Mucosa of descending colon (tissue), 3 donors: ENCODE measurements around the gene CCDC6. TPM values are rescaled to one million over a fixed set of nuclear protein-coding genes. Genes with fewer than 3 reads are reported as not detected.

Source experiments
- ATAC-seq: fragments of 200-7000 bp; cut with Tn5 transposase; one replicate; pipeline ENCODE4 v1.9.1; 2020; ENCODE audit warnings: mild to moderate bottlenecking, moderate library complexity
- DNase-seq, 3 donors: peaks; one replicate each; pipeline ENCODE4 v3.0.0-alpha.2; 2020
- H3K36me3 ChIP-seq: fragments of 200-600 bp; one replicate; pipeline ENCODE4 v1.8.0; 2021; ENCODE audit warnings: low read depth, mild to moderate bottlenecking
- H3K4me1 ChIP-seq: fragments of 200-600 bp; one replicate; pipeline ENCODE4 v1.8.0; 2021; ENCODE audit warnings: low read depth, mild to moderate bottlenecking
- H3K4me3 ChIP-seq: fragments of 200-600 bp; one replicate; pipeline ENCODE4 v1.8.0; 2021; ENCODE audit warnings: mild to moderate bottlenecking
- H3K9me3 ChIP-seq: fragments of 200-600 bp; one replicate; pipeline ENCODE4 v1.8.0; 2021; ENCODE audit warnings: mild to moderate bottlenecking
- CTCF ChIP-seq: fragments of 200-600 bp; IDR thresholded peaks from one replicate; pipeline ENCODE4 v1.8.0; 2022; ENCODE audit warnings: antibody characterized with exemption, mild to moderate bottlenecking
- intact Hi-C, 2 donors: fragments of 100-400 bp; cut with DNase I in 1 of 2; cut with micrococcal nuclease in 1 of 2; formaldehyde crosslinking; loops; one replicate each; pipeline versions ENCODE4 v1.11.0 to v1.11.1; 2022; cut with DNase I, micrococcal nuclease
- total RNA-seq, 3 donors: library from RNA; stranded (reverse); fragmentation: NEBNext Ultra II Directional in 2 of 3; extraction: Animal tissue kit (Norgen Biotek cat#: 25700) in 2 of 3; gene quantifications; one replicate each; pipeline versions ENCODE4 v1.2.1 to v1.2.4, GENCODE V29; 2021 to 2023
- donor health status: DM: no; HTN: no; CAD: no; lungs with moderate emphysema.
- donor health status: DM: no; HTN: no; CAD: no.
- donor health status: DM: no; HTN: yes; CAD: no.

CCDC6 gene
- total RNA-seq, 3 donors from 2014 or later: 54.5 to 73.1 (median 62.7) TPM

GRCh38 chr10:59857049-59857448 is 49.3 kb downstream of the CCDC6 start:
- no peak for ATAC-seq
- H3K4me1 ChIP-seq: peaks cover 12% of the 10 kb centered on the region
- intact Hi-C loops: no loop called here

GRCh38 chr10:59856104-59856503 is 50.3 kb downstream of the CCDC6 start:
- intact Hi-C loops: no loop called here
- H3K4me3 ChIP-seq: no peak overlapping the region
- peaks cover 12% of the 10 kb centered on the region for H3K4me1 ChIP-seq
- TF ChIP-seq CTCF: no peak
- no peaks in the 10 kb centered on the region for H3K9me3 ChIP-seq
- no peak for DNase-seq
- no peaks in the 10 kb centered on the region for H3K36me3 ChIP-seq
- peak; percentile 59 for ATAC-seq

More at GRCh38 chr10:59857049-59857448, 49.3 kb downstream of the CCDC6 start:
- H3K36me3 ChIP-seq: no peaks in the 10 kb centered on the region
- no peaks in the 10 kb centered on the region for H3K9me3 ChIP-seq
- no peak for TF ChIP-seq CTCF
- no peak overlapping the region for H3K4me3 ChIP-seq
- DNase-seq: no peak

- H3K9me3 ChIP-seq: no peaks in the 10 kb centered on the region
- ATAC-seq: no peak
- H3K36me3 ChIP-seq: no peaks in the 10 kb centered on the region
- intact Hi-C loops: no loop called here
- TF ChIP-seq CTCF: no peak
- no peak overlapping the region for H3K4me3 ChIP-seq
- no peak for DNase-seq
- H3K4me1 ChIP-seq: peaks cover 12% of the 10 kb centered on the region
These were observed 51.8 kb downstream of the CCDC6 start for GRCh38 chr10:59854571-59854970.

GRCh38 chr10:59852670-59853069 is 53.7 kb downstream of the CCDC6 start:
- intact Hi-C loops: no loop called here
- ATAC-seq (no peak), DNase-seq (no peak)
- H3K36me3 ChIP-seq: no peaks in the 10 kb centered on the region
- TF ChIP-seq CTCF: no peak
- H3K4me3 ChIP-seq: no peak overlapping the region
- H3K4me1 ChIP-seq: peaks cover 12% of the 10 kb centered on the region
- H3K9me3 ChIP-seq: no peaks in the 10 kb centered on the region

- DNase-seq (no peak), ATAC-seq (no peak)
- Histone ChIP-seq H3K36me3 (no peaks in the 10 kb centered on the region), H3K4me3 (no peak overlapping the region), H3K9me3 (no peaks in the 10 kb centered on the region), H3K4me1 (peaks cover 12% of the 10 kb centered on the region)
- intact Hi-C loops: no loop called here
- no peak for TF ChIP-seq CTCF
These were observed 54.5 kb downstream of the CCDC6 start for GRCh38 chr10:59851864-59852263.

- Histone ChIP-seq H3K4me3 (no peak overlapping the region), H3K36me3 (no peaks in the 10 kb centered on the region), H3K9me3 (no peaks in the 10 kb centered on the region), H3K4me1 (no peaks in the 10 kb centered on the region)
- no peak for TF ChIP-seq CTCF
- DNase-seq (no peak), ATAC-seq (no peak)
- intact Hi-C loops: no loop called here
These were observed 58.5 kb downstream of the CCDC6 start for GRCh38 chr10:59847888-59848287.
